ENCODE data around the gene LIF.
"Not testable (repeated sequence)": the region's sequence is repeated elsewhere in the genome, so short reads cannot be mapped to it uniquely, and the experiment has no call there.

The LIF gene

DNA sequence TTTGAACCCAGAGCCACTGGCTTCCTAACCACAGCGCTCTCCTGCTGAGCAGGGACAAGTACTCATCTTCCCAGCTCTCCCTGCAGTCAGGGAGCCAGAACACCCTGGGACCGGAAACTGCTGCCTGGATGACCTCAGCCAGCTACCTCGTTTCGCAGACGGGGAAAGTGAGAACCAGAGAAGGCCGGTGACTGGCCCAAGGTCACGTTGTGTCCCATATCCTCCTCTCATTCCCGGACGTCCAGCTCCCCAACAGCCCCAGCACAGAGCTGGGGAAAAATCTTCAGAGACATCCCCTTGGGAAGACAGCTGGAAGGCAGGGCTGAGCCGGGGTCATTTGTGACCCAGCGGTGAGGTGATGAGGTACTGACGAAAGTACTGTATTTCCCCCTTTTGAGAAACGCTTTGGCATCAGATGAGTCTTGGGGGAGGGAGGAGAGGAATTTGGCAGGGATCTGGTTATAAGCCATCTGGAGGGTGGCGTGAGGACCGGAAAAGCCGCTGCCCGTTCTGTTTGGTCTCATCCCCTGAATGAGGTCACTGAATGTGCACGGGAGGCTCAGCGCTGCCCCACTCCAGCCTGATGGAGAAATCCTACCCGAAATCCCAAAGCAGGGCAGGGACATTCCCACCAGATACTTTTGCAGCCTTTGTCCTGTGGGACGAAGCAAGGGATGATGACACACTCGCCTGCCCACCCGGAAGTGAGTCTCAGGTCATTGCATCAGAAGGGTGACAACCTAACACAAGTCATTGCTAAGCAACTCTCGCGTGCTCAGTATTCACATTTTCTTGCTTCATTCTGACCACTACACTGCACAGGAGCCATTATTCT is 41.1 kb downstream of the LIF start:
- peak; percentile 39 for DNase-seq
- TF ChIP-seq, protein P1, sequence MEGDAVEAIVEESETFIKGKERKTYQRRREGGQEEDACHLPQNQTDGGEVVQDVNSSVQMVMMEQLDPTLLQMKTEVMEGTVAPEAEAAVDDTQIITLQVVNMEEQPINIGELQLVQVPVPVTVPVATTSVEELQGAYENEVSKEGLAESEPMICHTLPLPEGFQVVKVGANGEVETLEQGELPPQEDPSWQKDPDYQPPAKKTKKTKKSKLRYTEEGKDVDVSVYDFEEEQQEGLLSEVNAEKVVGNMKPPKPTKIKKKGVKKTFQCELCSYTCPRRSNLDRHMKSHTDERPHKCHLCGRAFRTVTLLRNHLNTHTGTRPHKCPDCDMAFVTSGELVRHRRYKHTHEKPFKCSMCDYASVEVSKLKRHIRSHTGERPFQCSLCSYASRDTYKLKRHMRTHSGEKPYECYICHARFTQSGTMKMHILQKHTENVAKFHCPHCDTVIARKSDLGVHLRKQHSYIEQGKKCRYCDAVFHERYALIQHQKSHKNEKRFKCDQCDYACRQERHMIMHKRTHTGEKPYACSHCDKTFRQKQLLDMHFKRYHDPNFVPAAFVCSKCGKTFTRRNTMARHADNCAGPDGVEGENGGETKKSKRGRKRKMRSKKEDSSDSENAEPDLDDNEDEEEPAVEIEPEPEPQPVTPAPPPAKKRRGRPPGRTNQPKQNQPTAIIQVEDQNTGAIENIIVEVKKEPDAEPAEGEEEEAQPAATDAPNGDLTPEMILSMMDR (IDR thresholded peaks at IDR 0.05; ENCODE audit: low read depth, low read length): no peak
- H3K27me3 ChIP-seq: no peaks in the 10 kb centered on the region
- peak overlapping the region; percentile 4 for H3K4me3 ChIP-seq (ENCODE audit: low read depth, low read length)
- no peaks in the 10 kb centered on the region for H3K9me3 ChIP-seq
- H3K4me1 ChIP-seq: peaks cover 30% of the 10 kb centered on the region
- no peaks in the 10 kb centered on the region for H3K36me3 ChIP-seq

DNA sequence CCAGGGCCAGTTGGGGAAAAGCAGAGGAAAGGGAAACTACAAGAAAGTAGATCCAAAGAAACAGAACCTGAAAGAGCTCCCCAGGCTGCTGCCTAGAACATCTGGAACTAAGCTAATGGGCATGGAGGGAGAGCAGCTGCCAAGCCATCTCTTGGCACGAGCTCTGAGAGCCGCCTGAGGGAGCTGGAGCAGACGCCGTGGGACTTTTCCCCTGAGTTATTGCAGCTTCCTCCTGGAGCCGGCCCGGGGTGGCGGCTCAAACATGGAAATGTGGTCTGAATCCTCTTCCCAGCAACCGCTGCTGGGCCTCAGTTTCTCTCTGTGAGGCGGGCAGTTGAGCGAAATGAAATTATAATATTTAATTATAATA is 41.8 kb downstream of the LIF start:
- no peak overlapping the region for H3K4me3 ChIP-seq (ENCODE audit: low read depth, low read length)
- DNase-seq: peak; percentile 66
- TF ChIP-seq, protein P1 (IDR thresholded peaks at IDR 0.05; ENCODE audit: low read depth, low read length): no peak

DNA sequence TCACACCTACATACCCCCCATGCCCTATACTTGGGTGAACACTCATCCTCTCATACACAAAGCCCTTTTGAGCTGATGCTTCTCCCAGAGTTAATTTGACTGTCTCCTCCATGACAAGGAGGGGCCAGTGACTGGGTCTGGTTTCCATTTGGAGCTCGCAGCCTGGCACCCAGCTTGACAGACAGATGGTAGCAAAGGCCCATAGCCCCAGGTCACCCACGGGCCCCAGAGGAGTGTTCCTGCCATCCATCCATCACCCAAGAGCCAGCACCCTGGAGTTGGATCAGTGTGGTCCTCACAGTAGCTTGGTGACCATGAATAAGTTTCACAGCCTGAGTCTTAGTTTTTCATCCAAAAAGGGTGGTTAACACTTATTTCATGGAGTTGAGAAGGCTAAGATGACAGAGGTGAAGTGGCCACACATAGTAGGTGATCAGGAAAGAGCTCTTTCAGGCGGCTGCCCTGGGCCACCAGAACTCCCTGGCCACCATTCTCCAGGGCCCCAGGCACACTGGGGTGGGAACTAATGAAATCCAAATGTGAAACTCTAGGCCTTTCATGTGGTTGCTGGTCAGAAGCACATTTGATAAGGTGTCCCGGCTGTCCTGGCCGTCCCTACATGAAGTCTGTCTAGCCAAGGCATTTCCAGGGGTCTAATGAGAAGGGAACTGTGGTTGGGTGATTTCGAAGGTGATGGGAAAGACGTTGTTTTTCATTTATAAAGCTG is 42.4 kb downstream of the LIF start:
- peaks cover 29% of the 10 kb centered on the region for H3K4me1 ChIP-seq
- H3K9me3 ChIP-seq: no peaks in the 10 kb centered on the region
- peak; percentile 25 for DNase-seq
- no peaks in the 10 kb centered on the region for H3K27me3 ChIP-seq
- TF ChIP-seq, protein P1 (IDR thresholded peaks at IDR 0.05; ENCODE audit: low read depth, low read length): no peak
- H3K36me3 ChIP-seq: no peaks in the 10 kb centered on the region
- no peak overlapping the region for H3K4me3 ChIP-seq (ENCODE audit: low read depth, low read length)

More for the DNA sequence above, 41.8 kb downstream of the LIF start:
- no peaks in the 10 kb centered on the region for H3K9me3 ChIP-seq
- peaks cover 30% of the 10 kb centered on the region for H3K4me1 ChIP-seq
- H3K36me3 ChIP-seq: no peaks in the 10 kb centered on the region
- H3K27me3 ChIP-seq: no peaks in the 10 kb centered on the region

DNA sequence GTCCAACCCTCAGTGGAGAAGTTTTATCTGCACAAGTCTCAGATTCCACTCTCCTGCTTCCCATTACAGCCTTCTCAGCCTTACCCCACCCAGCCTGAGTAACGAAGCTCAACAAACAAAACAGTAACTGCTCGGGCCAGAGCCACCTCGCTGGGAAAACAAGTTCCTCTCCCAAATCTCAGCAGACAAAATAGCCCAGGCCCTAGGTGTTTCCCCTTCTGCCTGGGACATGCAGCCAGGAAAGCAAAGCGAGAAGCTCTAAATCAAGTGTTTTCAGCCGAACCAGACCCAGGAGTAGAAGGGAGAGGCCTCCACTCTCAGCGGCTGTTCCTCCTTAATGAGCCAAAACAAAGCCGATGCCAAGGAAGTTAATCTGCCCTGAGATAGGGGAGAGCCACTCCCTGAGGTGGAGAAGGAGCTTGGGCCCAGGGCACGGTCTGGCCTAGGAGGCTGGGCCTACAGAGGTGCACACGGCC is 44.0 kb downstream of the LIF start:
- no peak for DNase-seq
- Histone ChIP-seq H3K36me3 (no peaks in the 10 kb centered on the region), H3K27me3 (no peaks in the 10 kb centered on the region), H3K4me3 (ENCODE audit: low read depth, low read length) (no peak overlapping the region), H3K9me3 (no peaks in the 10 kb centered on the region), H3K4me1 (peaks cover 20% of the 10 kb centered on the region)
- TF ChIP-seq, protein P1 (IDR thresholded peaks at IDR 0.05; ENCODE audit: low read depth, low read length): no peak

DNA sequence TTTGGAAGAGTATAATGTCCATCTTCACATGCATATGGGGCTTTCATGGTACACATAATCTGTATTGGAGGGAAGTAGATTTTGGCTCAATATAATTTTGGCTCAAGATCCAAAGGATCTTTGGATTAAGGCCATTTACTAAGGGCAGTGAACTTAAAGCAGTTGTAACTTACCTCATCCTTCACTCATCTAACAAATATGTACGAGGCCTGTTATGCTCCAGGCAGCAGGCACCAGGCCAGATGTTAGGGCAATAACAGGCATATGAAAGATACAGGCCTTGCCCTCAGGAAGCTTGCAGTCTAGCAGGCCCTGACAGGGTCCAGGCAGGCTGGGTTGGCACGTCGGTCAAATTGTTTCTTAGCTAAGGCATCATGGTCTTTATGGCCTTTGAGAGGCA is 44.6 kb downstream of the LIF start:
- no peaks in the 10 kb centered on the region for H3K36me3 ChIP-seq
- peaks cover 20% of the 10 kb centered on the region for H3K4me1 ChIP-seq
- no peak overlapping the region for H3K4me3 ChIP-seq (ENCODE audit: low read depth, low read length)
- no peaks in the 10 kb centered on the region for H3K9me3 ChIP-seq
- no peak for DNase-seq
- TF ChIP-seq, protein P1 (IDR thresholded peaks at IDR 0.05; ENCODE audit: low read depth, low read length): no peak
- H3K27me3 ChIP-seq: no peaks in the 10 kb centered on the region

DNA sequence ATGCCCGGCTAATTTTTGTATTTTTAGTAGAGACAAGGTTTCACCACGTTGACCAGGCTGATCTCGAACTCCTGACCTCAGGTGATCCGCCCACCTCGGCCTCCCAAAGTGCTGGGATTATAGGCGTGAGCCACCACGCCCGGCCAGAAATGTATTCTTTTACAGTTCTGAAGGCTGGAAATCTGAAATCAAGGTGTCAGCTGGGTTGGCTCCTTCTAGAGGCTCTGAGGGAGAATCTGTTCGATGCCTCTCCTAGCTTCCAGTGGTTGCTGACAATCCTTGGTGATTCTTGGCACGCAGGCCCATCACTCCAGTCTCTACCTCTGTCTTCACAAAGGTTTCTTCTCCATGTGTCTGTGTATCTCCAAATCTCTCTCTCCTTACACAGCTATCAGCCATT is 45.7 kb downstream of the LIF start:
- not testable (repeated sequence) for H3K36me3 ChIP-seq; DNase-seq; H3K27me3 ChIP-seq; H3K4me3 ChIP-seq (ENCODE audit: low read depth, low read length); H3K9me3 ChIP-seq
- peaks cover 19% of the 10 kb centered on the region for H3K4me1 ChIP-seq
